GM12865 (cell line): ENCODE results near the gene KRT3.

Source experiments
- DNase-seq: peaks from one replicate; pipeline ENCODE4 v3.0.0; 2010; ENCODE audit warnings: low read depth
- H3K4me3 ChIP-seq: 2 replicates; pipeline ENCODE4 v1.5.1; 2011; ENCODE audit warnings: mild to moderate bottlenecking, low read depth, low read length, control low read depth
- CTCF ChIP-seq: IDR thresholded peaks from 2 replicates; pipeline ENCODE4 v1.5.1; 2011; ENCODE audit warnings: low read length, control low read depth, low read depth, inconsistent platforms; ENCODE audit not compliant: insufficient read depth; ENCODE audit errors: missing control alignments

KRT3 gene

GRCh38 chr12:52813203-52813819 lies 17.4 kb upstream of the KRT3 start:
- TF ChIP-seq CTCF: no peak
- DNase-seq: no peak
- H3K4me3 ChIP-seq: no peak overlapping the region

DNA sequence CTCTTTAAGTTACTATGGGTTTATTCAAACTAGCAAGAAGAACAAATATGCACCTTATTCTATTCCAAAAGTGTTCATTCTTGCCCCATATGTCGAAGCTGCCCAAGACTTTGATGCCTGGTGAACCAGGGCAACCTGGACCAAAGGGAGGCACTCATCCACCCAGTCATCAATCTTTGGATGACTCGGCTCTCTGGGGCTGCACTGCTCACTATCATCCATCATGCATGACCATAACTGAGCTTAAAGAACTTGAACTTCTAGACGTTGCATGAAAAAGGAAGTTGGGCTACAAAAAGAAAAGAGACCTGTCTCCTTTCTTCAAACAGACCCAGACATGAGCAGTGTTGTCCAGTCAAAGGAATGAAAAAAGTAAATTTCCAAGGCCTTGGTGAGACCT lies 16.8 kb upstream of the KRT3 start:
- TF ChIP-seq CTCF: no peak
- DNase-seq: no peak
- H3K4me3 ChIP-seq: no peak overlapping the region

DNA sequence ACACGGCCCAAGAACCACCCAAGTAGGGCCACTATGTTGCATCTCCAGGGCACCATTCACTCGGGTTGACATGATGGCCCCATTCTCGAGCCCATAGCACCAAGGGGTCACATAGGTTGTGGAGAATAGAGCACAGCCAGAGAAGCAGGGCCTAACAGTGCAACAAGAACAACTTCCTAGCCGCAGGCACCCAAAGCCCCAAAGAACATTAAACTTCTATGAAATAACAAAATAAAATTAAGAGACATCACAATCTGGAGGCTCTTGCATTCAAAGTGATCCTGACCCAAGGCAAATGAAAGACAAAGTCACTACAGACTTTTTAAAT lies 16.1 kb upstream of the KRT3 start:
- no peak for DNase-seq
- no peak for TF ChIP-seq CTCF
- no peak overlapping the region for H3K4me3 ChIP-seq

DNA sequence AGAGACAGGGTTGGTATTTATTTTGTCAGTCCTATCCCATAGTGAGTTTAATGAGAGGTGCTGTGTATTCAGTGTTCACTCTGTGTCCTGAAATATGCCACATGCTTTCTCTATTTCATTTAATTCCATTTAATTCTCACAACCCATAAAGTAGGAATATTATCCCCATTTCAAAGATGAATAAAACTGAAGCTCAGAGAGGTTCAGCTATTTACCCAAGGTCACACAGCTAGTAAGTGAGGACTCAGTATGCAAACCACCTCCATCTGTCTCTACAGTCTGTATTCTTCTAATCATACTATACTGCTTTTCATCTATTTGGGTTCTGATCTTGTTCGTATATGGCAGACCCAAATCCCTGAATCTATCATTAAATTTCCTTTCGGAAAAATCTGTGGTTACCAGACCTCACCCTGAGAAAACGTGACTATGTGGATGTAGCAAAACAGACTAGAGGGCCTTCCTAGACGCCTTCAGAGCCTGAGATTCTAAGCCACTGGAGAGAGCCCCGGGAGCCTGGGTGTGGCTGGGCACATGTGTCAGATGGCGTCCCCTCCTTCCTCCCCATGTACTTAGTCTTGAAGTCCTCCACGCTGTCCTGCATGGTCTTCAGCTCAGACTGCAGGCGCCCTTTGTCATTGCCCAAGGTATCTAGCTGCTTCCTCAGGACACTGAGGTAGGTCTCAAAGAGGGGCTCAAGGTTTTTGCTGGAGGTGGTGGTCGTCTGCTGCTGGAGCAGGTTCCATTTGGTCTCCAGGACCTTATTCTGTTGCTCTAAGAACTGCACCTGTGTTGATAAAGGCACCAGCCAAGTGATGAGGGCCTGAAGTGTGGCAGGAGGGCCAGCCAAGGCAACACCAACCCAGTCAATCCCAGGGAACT lies 15.5 kb upstream of the KRT3 start:
- H3K4me3 ChIP-seq: no peak overlapping the region
- TF ChIP-seq CTCF: no peak
- DNase-seq: no peak

DNA sequence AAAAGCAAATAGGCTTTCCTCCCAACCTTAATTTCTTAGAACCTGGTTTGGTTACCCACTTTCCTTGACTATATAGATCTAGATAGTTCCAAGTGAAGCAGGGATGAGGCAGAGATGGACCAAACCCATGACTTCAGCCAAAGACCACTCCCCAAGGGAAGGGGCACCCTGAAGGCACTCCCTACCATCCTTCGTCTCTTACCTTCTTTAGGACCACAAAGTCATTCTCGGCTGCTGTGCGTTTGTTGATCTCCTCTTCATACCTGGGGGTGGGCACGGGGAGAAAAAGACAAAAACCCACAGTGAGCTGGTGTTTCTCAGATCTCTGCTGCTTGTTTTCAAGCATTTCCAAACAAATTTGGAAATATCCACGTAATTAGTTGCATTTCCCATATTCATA lies 14.6 kb upstream of the KRT3 start:
- no peak overlapping the region for H3K4me3 ChIP-seq
- TF ChIP-seq CTCF: no peak
- no peak for DNase-seq

- H3K4me3 ChIP-seq: no peak overlapping the region
- no peak for DNase-seq
- TF ChIP-seq CTCF: no peak
These were observed 13.2 kb upstream of the KRT3 start for GRCh38 chr12:52809166-52809565.
